Tibial nerve (tissue), 4 donors: ENCODE measurements around the gene PRPH2. TPM values are rescaled to one million over a fixed set of nuclear protein-coding genes. Genes with fewer than 3 reads are reported as not detected.

Experiments
- DNase-seq, 2 donors: peaks; one replicate each; pipeline ENCODE4 v3.0.0-alpha.2; 2019; ENCODE audit warnings: low spot score in 2 of 2
- H3K27ac ChIP-seq, 4 donors: fragments of 200-600 bp; sonication (generic) in 3 of 4; one replicate each; pipeline ENCODE4 v1.5.1; 2017 to 2019; ENCODE audit warnings: mild to moderate bottlenecking in 1 of 4
- H3K27me3 ChIP-seq, 2 donors: fragments of 200-600 bp; sonication (generic) in 1 of 2; one replicate each; pipeline versions ENCODE4 v1.5.1 to v1.6.0; 2017 to 2019
- H3K36me3 ChIP-seq, 3 donors: fragments of 200-600 bp; sonication (generic); one replicate each; pipeline ENCODE4 v1.5.1; 2018 to 2019
- H3K4me1 ChIP-seq, 4 donors: fragments of 200-600 bp; sonication (generic) in 3 of 4; one replicate each; pipeline ENCODE4 v1.5.1; 2017 to 2019
- H3K4me3 ChIP-seq, 4 donors: fragments of 200-600 bp; sonication (generic) in 3 of 4; one replicate each; pipeline ENCODE4 v1.5.1; 2017 to 2019; ENCODE audit warnings: mild to moderate bottlenecking in 1 of 4, moderate library complexity in 1 of 4
- H3K9me3 ChIP-seq, 4 donors: fragments of 200-600 bp; sonication (generic) in 3 of 4; one replicate each; pipeline ENCODE4 v1.5.1; 2017 to 2019
- CTCF ChIP-seq, 5 experiments: fragments of 200-600 bp in 3 of 5; fragments of 450-650 bp in 2 of 5; sonication (generic) in 3 of 5; IDR thresholded peaks; one replicate each; pipeline ENCODE4 v1.5.1; 2016 to 2019; ENCODE audit warnings: antibody characterized with exemption in 5 of 5, mild to moderate bottlenecking in 3 of 5, moderate library complexity in 2 of 5
- EP300 ChIP-seq, 2 donors: sonication (generic); formaldehyde crosslinking; IDR thresholded peaks; one replicate each; pipeline ENCODE4 v1.6.1; 2017; ENCODE audit warnings: antibody characterized with exemption in 2 of 2, mild to moderate bottlenecking in 1 of 2
- POLR2A ChIP-seq, 2 donors: fragments of 450-650 bp; IDR thresholded peaks; one replicate each; pipeline ENCODE4 v1.6.1; 2017; ENCODE audit warnings: antibody characterized with exemption in 2 of 2, mild to moderate bottlenecking in 2 of 2, moderate library complexity in 2 of 2
- WGBS, 2 donors: methylation state at CpG; one replicate each; pipeline ENCODE4 v1.1.5; 2018; 5-methylcytosine and 5-hydroxymethylcytosine counted together
- total RNA-seq, 4 donors: library from RNA; depleted of rRNA; stranded (reverse); fragments of >200 nt; gene quantifications; one replicate each; pipeline ENCODE4 v1.1.0, GENCODE V29; 2016

PRPH2 gene
- total RNA-seq, 4 donors from 2014 or later, result 0.22 to 1.5 (median 1.2) TPM; not detected in 1

- TF ChIP-seq POLR2A (IDR thresholded peaks at IDR 0.05), result no peak
- no peak for TF ChIP-seq EP300 (IDR thresholded peaks at IDR 0.05)
- no peak for TF ChIP-seq CTCF (IDR thresholded peaks at IDR 0.05)
- Histone ChIP-seq H3K36me3 (no peaks in the 10 kb centered on the region), H3K9me3 (no peaks in the 10 kb centered on the region), H3K27ac (no peak overlapping the region), H3K4me1 (no peaks in the 10 kb centered on the region), H3K4me3 (no peak overlapping the region), H3K27me3 (no peaks in the 10 kb centered on the region)
- DNase-seq, result no peak
- 64 to 86% methylated on average over 2 of the region's 2 CpGs for WGBS, 2 donors
These were observed 20.2 kb downstream of the PRPH2 start for GRCh38 chr6:42702200-42702599.

- Histone ChIP-seq H3K27ac (no peak overlapping the region), H3K4me1 (peaks cover 0 to 11% (median 2%) of the 10 kb centered on the region in 4 donors), H3K27me3 (no peaks in the 10 kb centered on the region), H3K9me3 (no peaks in the 10 kb centered on the region), H3K36me3 (peaks cover 0 to 14% (median 0%) of the 10 kb centered on the region in 3 donors), H3K4me3 (no peak overlapping the region)
- DNase-seq, result no peak
- 83% methylated on average over 13 of the region's 13 CpGs for WGBS, 2 donors
- TF ChIP-seq POLR2A (IDR thresholded peaks at IDR 0.05), result no peak
- TF ChIP-seq EP300 (IDR thresholded peaks at IDR 0.05), result no peak
- TF ChIP-seq CTCF (IDR thresholded peaks at IDR 0.05), result no peak
These were observed 24.2 kb downstream of the PRPH2 start for GRCh38 chr6:42698217-42698616.

- no peak overlapping the region for H3K27ac ChIP-seq
- no peak for DNase-seq
- H3K4me3 ChIP-seq, result no peak overlapping the region
- no peak for TF ChIP-seq POLR2A (IDR thresholded peaks at IDR 0.05)
- TF ChIP-seq EP300 (IDR thresholded peaks at IDR 0.05), result no peak
- no peak for TF ChIP-seq CTCF (IDR thresholded peaks at IDR 0.05)
- peaks cover 0 to 24% (median 0%) of the 10 kb centered on the region in 3 donors for H3K36me3 ChIP-seq
- H3K9me3 ChIP-seq, result no peaks in the 10 kb centered on the region
- WGBS, 2 donors, result 76 to 93% methylated on average over 5 of the region's 5 CpGs
- no peaks in the 10 kb centered on the region for H3K27me3 ChIP-seq
- peaks cover 0 to 19% (median 2%) of the 10 kb centered on the region in 4 donors for H3K4me1 ChIP-seq
These were observed 25.1 kb downstream of the PRPH2 start for GRCh38 chr6:42697268-42697655.

GRCh38 chr6:42696526-42697267 lies 25.7 kb downstream of the PRPH2 start:
- Histone ChIP-seq H3K4me3 (no peak overlapping the region), H3K9me3 (no peaks in the 10 kb centered on the region), H3K27me3 (no peaks in the 10 kb centered on the region), H3K4me1 (peaks cover 0 to 25% (median 2%) of the 10 kb centered on the region in 4 donors), H3K27ac (no peak overlapping the region), H3K36me3 (peaks cover 0 to 30% (median 0%) of the 10 kb centered on the region in 3 donors)
- no peak for TF ChIP-seq CTCF (IDR thresholded peaks at IDR 0.05)
- TF ChIP-seq POLR2A (IDR thresholded peaks at IDR 0.05), result no peak
- no peak for TF ChIP-seq EP300 (IDR thresholded peaks at IDR 0.05)
- peak in 1 of 2 donors; percentile 11 for DNase-seq
- 74% methylated on average over 7 of the region's 7 CpGs for WGBS, 2 donors

GRCh38 chr6:42694586-42694985 lies 27.8 kb downstream of the PRPH2 start:
- Histone ChIP-seq H3K27ac (peak overlapping the region in 1 of 4 donors; percentile 33), H3K4me1 (peaks cover 0 to 29% (median 2%) of the 10 kb centered on the region in 4 donors), H3K9me3 (no peaks in the 10 kb centered on the region), H3K36me3 (peaks cover 0 to 51% (median 0%) of the 10 kb centered on the region in 3 donors), H3K27me3 (no peaks in the 10 kb centered on the region), H3K4me3 (no peak overlapping the region)
- TF ChIP-seq CTCF (IDR thresholded peaks at IDR 0.05) (no peak), EP300 (IDR thresholded peaks at IDR 0.05) (no peak), POLR2A (IDR thresholded peaks at IDR 0.05) (no peak)
- no peak for DNase-seq
- WGBS, 2 donors, result 48 to 50% methylated on average over 4 of the region's 4 CpGs
